Stimulated activated CD4-positive, alpha-beta T cell treated with anti-CD3 and anti-CD28 coated beads, Interleukin-12 subunit alpha, Interleukin-12 subunit beta, amount 100 ng/mL, for 4 hours (primary cell): ENCODE data around the gene PPP1R15A.
A peak's percentile ranks its signal among the peaks of the same experiment; 100 is the strongest.
"Not testable (repeated sequence)": the region's sequence is repeated elsewhere in the genome, so short reads cannot be mapped to it uniquely, and the experiment has no call there.

ENCODE experiments used
- DNase-seq: peaks from one replicate; pipeline ENCODE4 v3.0.0-alpha.2; 2020

The PPP1R15A gene

DNA sequence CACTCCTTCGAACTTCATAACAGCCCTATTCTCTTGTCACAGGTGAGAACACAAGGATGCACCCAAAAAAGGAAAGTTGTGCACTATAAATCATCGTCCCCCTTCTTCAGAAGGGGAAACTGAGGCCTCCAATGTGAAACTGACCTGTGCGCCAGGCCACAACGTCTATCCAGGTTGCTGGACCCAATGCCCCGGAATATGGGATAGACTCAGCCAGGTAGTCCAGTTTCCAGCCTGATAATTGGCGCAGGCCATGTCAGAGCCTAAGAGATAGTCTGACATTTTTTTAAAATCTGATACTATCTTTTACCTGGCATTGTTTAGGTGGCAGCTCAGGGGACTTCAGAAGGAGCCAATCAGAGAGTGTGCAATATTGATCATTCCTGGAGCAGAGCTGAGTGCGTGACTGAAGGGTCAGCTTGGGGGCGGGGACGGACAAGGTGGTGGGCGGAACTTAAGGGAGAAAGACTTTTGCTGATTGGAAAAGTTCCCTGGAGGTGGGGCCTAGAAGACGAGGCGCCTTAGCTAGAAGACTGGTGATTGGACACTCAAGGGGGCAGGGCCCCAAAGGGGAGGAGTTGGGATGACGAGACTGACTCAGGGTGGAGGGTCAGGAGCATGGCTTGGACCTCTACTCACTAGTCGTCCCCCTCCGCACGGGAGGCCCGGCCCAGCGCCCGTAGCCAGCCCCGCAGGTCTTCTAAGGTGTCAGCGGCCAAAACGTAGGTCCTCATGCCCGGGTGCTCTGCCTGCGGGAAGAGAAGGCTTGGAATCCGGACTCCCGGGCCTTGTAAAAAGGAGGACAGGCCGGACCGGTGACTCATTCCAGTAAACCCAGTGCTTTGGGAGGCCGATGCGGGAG is 12.3 kb upstream of the PPP1R15A start:
- DNase-seq, result no peak

- DNase-seq, result no peak
Measured at GRCh38 chr19:48861313-48861712, 10.9 kb upstream of the PPP1R15A start.

DNA sequence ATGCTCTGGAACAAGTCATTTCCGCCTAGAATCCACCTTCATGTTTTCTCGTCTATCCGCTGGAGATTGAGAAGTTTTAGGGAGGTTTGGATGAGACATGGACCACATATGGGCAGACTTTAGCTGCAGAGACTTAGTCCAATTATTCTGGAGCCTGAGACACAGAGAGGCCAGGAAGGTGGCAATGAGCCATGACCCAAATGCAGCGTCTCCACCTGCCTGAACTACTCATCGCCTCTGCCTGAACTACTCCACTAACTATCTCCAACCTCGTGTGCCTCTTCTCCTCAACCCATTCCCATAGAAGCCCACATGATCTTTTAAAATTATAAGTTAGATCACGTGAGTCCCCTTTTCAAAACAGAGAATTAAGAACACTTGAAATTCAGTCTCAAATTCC is 9.4 kb upstream of the PPP1R15A start:
- DNase-seq, result no peak

DNA sequence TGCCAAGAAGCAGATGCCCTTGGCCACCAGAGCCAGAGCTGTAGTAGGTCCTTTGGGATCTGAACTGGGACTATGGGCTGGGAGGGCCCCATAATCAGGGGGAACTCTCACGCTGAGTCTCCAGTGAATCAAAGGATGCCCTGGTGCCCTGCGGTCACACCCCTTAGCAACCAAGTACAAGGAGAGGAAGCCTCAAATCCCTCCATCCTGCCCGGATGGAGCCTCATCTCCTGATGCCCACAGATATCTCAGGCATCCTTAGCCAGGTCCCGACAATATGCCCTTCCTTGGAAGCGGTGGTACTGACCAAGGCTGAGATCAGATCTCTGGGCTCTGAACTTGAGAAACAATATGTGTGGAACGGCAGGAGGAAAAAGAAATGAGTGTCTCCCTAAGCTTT is 5.5 kb upstream of the PPP1R15A start:
- no peak for DNase-seq

DNA sequence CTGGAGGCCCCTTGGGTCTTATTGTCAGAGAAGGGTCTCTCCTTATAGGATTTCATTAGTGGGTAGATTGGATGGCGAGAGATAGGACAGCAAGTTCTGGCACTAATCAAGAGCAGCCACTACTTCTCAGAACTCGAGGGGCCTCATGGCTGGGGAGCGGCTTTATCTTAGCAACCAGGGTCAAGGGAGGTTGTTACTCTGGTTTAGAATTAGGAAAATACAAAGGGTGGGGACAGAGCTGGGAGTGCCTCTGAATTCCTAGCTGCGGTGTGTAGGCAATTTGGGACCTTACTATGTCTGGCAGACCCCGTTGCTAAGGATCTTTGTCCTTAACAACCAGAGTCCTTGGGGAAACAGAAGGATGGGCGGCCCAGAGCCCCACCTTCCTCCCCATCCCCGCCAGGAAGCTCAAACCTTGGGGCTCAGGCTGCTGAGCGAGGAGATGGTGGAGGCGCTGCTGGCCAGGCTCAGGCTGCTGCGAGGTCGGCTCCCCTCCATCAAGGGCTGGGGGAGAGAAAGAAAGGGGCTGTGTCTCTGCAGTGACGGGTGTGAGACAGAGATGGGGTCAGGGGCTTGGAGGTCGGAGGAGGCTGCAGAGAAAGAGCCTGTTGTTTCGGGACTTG is 5.0 kb upstream of the PPP1R15A start:
- no peak for DNase-seq

DNA sequence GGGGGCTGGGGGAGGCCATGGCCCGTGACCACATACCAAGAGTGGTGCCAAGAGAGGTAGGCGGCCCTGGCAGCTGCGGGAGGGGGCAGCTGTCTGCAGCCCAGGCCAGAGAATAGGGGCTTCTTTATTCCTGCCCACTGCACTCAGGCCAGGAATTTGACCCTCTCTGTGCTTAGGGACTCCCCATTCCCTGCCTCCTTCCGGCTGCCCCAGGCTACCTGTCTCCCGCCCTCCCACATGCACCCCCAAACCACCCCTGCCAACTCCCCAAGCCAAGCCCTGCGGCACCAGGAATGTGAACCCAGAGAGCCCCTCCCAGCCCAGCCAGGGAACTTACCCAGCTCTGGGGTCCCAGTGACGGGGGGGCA is 4.5 kb upstream of the PPP1R15A start:
- DNase-seq, result no peak

GRCh38 chr19:48868114-48868886 is 3.9 kb upstream of the PPP1R15A start, which contains the start of gene PLEKHA4:
TSS of gene PLEKHA4 (minus strand) at chr19:48868617. CDS start at chr19:48867620, 997 bp downstream.
- DNase-seq, result no peak

GRCh38 chr19:48870048-48870447 is 2.2 kb upstream of the PPP1R15A start:
- no peak for DNase-seq

DNA sequence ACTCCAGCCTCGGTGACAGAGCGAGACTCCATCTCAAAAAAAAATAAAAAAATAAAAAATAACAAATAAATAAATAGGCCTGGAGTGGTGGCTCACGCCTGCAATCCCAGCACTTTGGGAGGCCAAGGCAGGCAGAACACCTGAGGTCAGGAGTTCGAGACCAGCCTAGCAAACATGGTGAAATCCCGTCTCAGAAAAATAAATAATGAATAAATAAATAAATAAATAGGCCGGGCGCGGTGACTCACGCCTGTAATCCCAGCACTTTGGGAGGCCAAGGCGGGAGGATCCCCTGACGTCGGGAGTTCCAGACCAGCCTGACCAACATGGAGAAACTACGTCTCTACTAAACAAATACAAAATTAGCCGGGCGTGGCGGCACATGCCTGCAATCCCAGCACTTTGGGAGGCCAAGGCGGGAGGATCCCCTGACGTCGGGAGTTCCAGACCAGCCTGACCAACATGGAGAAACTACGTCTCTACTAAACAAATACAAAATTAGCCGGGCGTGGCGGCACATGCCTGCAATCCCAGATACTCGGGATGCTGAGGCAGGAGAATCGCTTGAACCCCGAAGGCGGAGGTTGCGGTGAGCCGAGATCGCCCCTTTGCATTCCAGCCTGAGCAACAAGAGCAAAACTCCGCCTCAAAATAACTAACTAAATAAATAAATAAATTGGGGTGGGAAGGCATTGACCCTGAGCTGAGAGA is 595 bp upstream of the PPP1R15A start:
- DNase-seq, result not testable (repeated sequence)

DNA sequence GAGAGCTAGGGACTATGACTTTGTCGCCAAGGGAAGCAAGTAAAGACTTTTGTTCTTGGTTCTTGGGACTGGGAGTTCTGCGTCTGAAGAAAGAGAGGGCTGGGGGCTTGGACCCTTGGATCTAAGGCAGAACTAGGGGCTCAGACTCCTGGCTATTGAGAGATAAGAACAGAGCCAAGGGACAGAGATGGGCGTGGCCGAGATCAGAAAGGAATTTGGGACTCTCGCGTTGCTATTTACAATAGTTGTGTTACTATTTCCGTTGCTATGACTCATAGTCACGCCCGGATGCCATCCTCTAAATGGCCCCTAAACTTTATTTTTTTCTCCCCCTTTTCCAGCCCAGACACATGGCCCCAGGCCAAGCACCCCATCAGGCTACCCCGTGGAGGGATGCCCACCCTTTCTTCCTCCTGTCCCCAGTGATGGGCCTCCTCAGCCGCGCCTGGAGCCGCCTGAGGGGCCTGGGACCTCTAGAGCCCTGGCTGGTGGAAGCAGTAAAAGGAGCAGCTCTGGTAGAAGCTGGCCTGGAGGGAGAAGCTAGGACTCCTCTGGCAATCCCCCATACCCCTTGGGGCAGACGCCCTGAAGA is 759 bp downstream of the PPP1R15A start:
- peak; percentile 59 for DNase-seq

DNA sequence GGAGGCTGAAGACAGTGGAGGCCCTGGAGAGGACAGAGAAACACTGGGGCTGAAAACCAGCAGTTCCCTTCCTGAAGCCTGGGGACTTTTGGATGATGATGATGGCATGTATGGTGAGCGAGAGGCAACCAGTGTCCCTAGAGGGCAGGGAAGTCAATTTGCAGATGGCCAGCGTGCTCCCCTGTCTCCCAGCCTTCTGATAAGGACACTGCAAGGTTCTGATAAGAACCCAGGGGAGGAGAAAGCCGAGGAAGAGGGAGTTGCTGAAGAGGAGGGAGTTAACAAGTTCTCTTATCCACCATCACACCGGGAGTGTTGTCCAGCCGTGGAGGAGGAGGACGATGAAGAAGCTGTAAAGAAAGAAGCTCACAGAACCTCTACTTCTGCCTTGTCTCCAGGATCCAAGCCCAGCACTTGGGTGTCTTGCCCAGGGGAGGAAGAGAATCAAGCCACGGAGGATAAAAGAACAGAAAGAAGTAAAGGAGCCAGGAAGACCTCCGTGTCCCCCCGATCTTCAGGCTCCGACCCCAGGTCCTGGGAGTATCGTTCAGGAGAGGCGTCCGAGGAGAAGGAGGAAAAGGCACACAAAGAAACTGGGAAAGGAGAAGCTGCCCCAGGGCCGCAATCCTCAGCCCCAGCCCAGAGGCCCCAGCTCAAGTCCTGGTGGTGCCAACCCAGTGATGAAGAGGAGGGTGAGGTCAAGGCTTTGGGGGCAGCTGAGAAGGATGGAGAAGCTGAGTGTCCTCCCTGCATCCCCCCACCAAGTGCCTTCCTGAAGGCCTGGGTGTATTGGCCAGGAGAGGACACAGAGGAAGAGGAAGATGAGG is 1.5 kb downstream of the PPP1R15A start:
- DNase-seq, result no peak

DNA sequence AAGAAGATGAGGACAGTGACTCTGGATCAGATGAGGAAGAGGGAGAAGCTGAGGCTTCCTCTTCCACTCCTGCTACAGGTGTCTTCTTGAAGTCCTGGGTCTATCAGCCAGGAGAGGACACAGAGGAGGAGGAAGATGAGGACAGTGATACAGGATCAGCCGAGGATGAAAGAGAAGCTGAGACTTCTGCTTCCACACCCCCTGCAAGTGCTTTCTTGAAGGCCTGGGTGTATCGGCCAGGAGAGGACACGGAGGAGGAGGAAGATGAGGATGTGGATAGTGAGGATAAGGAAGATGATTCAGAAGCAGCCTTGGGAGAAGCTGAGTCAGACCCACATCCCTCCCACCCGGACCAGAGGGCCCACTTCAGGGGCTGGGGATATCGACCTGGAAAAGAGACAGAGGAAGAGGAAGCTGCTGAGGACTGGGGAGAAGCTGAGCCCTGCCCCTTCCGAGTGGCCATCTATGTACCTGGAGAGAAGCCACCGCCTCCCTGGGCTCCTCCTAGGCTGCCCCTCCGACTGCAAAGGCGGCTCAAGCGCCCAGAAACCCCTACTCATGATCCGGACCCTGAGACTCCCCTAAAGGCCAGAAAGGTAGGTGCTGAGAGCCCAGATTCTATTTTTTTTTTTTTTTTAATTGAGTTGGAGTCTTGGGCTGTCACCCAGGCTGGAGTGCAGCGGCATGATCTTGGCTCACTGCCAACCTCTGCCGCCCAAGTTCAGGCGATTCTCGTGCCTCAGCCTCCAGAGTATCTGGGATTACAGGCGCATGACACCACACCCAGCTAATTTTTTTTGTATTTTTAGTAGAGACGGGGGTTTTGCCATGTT is 2.3 kb downstream of the PPP1R15A start:
- no peak for DNase-seq

- DNase-seq, result peak; percentile 46
Measured at GRCh38 chr19:48876043-48876981, 4.1 kb downstream of the PPP1R15A start.

- DNase-seq, result no peak
Measured at GRCh38 chr19:48877855-48878195, 5.6 kb downstream of the PPP1R15A start.

- DNase-seq, result no peak
Measured at GRCh38 chr19:48878196-48879024, 6.2 kb downstream of the PPP1R15A start.

GRCh38 chr19:48879025-48879637 is 6.9 kb downstream of the PPP1R15A start:
- DNase-seq, result no peak

DNA sequence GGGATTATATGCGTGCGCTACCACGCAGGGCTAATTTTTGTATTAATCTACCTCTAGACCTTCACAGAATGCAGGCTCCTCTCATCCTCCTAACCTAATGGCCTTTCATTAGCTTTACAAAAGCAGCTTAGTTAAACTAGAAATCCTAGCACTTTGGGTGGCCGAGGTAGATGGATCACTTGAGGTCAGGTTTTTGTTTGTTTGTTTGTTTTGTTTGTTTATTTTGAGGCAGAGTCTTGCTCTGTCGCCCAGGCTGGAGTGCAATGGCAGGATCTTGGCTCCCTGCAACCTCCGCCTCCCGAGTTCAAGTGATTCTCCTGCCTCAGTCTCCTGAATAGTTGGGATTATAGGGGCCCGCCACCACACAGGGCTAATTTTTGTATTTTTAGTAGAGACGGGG is 7.5 kb downstream of the PPP1R15A start:
- DNase-seq, result not testable (repeated sequence)
